GM19238 (cell line): Measurements from ENCODE around the gene ZNF526.

Experiments
- DNase-seq: peaks from one replicate; pipeline ENCODE4 v3.0.0; 2011; ENCODE audit warnings: low spot score; ENCODE audit not compliant: insufficient read length

Gene ZNF526

DNA sequence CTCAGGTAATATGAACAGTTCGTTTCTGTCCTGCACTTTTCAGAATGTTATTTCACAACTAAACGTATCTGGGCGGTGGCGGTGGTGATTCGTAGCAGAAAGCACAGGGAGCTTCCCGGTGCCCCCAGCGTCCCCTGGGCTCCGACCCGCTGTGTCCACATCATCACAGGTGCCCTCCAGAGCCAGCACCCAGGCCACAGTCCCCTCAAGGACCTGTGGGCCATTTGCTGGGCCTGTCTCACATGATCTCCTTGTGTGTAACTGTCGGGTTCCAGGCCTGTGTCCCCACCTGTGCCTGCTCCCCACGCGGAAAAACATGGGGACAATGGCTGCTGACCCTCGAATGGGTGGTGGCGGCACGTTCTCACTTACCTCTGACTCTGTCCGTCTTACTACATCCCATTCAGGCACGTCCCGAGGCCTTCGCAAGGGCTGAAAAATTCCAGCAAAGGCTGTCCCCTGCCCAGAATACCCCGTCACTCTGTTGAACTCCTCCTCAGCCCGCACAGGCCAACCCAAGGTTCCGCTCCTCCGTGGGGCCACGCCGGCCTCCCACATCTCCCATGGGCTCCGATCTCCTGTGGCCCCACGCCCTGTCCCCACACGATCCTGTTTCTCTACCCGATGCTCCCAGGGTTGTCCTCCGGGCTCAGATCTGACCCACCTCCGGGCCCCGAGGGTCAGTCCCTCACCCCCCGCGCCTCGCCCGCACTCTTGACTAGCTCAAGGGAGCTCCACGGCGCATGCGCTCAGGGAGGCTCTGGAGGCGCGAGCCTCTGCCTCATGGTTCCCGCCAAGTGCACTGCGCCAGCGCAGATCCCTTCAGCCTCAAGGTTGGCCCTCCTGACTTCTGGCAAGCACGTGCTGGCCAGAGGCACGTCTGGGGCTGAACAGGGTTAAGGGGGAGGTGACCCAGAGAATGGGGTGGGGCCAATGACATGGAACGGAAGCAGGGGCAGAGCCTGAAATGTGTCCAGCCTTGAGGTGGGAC lies 23.8 kb upstream of the ZNF526 start:
- no peak for DNase-seq

DNA sequence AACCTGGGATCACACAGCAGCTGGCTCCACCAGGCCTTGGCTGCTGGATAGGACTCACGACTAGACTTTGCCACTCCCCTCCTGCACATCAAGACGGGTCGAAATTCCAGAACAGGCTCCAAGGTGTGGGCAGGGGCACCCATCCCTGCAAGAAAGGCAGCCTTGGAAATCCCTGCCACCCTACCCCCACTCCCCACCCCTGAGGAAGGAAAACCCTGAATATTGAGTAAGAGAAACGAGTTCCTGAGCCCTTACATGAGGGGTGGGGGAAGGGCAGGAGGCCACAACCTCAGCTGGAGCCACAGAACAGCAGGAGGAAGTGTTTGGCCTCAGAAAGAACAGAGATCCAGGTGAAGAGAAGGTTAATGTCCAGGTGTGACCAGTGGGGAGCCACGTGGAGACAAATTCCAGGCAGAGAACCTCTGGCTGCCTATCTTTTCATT lies 22.7 kb upstream of the ZNF526 start:
- DNase-seq, result no peak

DNA sequence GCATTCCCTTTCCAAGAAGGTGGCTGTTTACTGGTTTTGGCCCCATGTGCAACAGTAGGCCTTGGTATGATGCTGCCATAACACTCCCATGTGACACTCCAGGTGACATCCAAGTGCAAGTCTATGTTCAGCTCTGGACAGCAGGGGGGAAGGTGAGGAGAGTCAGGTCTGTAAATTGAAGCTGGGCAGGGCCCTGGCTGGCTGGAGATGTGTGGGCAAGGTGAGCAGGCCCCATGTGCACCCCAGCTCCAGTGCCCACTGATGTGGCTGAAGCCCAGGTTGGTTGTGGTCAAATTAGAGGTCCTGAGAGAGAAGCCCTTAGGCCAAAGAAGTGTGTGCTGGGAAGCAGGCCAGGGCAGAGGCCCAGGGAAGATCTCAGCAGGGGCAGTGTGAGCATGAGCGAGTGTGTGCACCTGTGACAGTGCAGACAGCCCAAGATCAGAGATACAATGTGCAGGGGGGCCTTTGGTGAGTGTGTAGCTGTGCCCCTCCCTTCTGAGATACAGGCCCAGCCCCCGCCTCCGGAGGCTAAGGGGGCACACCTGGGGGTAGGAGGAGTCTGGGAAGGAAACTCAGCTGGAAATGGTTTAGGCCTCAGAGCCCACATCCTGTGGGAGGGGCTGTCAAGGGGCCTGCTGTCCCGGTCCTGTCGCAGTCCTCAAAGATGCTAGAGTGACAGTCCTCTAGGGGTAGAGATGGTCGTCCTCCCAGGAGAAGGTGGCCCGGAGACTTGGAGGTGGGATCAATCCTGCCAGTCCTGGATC lies 21.3 kb upstream of the ZNF526 start:
- peak; percentile 87 for DNase-seq

DNA sequence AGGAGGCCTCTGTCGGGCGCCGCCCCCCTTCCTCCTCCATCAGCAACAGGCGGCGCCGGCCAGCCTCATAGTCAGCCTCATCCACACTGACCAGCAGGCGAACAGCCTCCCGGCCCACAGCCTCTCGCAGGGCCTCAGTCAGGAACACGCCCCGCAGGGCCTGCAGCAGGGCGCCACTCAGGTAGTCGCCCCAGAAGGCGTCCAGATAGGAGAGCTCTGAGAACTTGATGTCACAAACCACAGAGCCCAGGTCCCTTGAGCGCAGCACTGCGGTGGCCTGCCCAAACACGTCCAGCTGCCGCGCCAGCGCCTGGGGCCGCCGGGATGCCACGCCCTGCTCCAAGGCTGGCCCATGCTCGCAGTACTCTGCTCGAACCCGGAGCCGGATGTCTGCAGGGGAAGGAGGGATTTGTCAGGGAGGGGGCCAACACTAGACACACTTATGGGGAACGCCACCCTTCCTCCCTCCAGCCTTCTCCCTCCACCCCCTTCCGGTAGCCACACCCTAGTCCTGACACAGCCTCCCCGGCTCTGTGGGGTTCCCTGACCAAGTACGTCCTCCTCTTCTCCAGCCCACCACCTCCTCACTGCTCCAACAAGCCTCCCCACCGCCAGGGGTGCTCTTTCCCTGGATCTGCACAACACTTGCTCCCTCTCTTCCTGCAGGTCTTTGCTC lies 20.5 kb upstream of the ZNF526 start:
- DNase-seq, result peak; percentile 81

DNA sequence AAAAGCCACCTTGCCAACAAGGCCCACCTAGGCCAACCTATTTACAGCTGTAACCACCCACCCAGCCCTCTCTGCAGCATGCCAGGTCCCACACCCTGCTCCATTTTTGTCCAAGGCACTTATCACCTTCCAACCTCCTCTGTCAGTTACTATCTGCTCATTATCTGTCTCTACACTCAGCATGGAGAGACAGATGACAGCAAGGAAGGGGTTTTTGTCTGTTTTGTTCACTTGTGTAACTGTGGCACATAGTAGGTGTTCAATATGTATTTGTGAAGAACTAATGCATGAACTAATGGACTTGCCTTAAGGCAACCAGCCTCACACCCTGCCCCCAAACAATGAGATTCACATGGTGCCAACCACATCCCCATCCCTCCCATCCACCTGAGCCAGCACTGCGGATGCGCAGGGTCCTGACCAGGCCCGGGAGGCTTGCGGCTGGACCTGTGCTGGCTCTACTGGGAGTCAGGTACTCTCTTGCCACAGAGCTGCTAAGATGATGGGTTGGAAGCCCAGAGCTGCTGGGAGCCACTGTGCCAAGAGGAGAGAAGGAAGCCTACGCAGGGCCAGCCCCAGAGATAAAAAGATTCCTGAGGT lies 19.9 kb upstream of the ZNF526 start:
- DNase-seq, result no peak

DNA sequence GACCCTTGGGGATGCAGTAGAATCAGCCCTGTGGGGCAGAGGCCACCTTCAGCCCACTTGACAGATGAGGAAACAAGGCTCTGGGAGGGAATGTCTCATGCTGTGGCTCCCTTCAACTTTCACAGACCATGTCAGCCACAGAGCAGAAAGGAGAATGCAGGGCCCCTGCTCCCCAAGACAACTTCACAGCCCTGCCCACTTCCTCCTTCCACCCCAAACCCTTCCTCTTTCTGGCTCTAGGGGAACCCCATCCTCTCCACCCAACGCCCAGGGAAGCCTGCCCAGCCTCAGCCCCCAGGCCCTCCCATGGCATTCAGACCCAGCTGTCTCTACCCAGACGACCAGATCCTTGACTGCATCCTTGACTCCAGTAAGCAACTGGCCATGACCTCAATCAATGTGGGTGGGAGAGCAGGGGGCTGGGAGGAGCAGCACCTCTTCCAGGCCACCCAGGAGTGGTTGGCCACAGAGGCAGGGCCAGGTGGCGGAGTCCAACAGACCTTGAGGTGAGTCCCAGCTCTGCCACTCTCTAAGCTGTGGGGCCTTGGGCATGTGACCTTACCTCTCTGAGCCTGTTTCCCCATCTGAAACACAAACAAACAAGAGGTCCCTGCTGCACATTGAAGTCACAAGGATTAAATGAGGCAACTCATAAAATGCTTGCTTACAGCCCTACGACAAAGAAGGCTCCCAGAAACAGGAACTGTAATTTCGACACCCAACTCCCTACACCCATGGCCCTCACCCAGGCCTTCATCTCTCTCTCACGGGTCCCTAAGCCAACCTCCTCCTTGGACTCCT lies 18.4 kb upstream of the ZNF526 start:
- DNase-seq, result peak; percentile 77

DNA sequence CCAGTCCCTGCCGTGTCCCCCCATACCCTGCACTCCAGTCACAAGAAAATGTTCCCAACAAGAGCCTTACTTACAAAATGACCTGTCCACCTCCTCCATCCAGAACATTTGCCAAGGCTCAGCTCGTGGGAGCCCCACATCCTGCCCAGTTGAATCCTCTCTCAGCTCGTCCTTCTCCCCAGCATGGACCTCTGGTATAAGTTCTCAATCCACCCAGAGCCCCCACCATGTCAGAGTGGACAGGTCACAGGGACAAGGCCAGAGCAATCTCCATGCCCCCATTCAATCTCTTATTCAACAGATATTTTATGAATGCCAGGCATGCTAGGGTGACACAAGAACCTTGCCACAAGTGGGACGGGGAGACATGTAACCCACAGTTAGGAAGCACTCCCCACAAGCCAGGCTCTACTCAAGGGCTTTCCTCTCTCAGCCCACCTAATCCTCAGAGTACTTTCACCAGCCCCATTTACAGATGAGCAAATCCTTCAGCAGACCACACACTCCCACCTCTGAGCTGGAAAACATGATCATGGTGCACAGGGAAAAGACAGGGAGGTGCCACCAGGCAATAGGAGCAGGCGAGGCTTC lies 17.7 kb upstream of the ZNF526 start:
- DNase-seq, result no peak

DNA sequence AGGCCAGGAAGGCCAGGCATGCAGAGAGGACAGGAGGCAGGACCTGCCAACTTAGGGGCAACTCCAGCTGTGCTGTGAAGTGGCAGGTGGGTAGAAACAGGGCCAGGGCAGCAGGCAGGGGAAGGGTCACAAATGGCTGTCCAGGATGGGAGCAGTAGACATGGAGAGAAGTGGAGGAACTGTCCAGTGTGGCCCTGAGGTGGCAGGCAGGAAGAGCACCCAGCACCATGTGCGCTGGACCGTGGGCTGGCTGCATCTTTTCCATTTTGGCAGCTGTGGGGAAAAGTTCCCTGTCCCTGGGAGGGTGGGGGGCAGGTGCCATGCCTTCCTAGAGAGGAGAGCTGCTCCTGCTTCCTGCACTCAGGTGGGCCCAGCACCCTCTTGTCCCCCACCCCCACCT lies 16.4 kb upstream of the ZNF526 start:
- no peak for DNase-seq

DNA sequence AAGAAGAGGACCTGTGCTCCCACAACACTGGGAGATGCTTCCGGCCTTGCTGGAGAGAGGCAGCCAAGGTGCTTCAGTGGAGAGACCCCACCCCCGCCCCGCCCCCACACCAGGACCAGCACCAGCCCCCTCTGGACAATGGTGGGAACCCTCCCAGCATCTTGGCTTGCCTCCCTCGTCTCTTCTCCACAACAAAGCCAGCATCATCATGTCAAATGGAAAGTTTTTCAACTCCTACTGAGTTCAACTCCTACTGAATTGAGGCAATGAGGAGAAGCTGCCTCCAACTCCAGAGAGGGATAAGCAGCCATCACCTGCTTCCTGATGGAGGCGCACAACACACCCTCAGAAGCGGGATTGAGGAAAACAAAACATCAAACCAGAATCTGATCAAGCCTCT lies 15.4 kb upstream of the ZNF526 start:
- no peak for DNase-seq

DNA sequence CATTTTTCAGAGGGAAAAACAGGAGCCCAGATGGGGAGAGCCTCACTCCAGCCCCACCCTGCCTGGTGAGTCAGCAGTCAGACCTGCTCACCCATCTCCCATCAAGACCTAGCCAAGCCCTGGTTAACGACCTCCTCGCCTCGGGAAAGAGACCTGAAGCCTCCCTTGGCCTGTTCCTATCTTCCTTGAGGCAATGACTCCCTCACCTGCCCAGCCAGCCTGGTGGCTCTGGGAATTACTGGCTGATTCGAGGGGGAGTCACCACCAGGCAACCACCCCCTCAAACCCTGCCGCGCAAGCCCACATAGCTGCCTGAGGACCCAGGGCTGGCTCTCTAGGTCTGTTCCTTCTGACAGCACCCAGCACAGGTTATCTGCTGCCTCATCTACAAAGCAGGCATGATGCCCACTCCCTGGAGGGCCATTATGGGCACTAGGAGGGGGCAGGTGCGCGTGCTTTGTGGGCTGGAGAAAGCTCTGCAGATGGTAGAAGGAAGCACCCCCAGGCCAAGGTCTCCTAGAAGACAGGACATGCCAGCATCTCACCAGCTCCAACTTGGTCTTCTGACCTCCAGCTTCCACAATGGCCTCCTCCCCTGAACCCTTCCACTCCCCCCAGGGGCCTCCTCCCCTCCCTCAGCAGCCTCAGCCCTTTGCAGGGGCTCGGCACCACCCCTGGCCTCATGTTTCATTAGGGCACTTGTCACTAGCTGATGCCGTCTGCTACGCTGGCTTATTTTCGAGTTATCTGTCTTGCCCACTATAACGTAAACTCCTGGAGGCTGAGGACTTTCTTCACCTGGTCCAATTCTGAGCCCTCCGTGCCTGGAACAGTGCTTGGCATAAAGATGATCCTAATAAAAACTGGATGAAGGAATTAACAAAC lies 13.0 kb upstream of the ZNF526 start:
- no peak for DNase-seq

DNA sequence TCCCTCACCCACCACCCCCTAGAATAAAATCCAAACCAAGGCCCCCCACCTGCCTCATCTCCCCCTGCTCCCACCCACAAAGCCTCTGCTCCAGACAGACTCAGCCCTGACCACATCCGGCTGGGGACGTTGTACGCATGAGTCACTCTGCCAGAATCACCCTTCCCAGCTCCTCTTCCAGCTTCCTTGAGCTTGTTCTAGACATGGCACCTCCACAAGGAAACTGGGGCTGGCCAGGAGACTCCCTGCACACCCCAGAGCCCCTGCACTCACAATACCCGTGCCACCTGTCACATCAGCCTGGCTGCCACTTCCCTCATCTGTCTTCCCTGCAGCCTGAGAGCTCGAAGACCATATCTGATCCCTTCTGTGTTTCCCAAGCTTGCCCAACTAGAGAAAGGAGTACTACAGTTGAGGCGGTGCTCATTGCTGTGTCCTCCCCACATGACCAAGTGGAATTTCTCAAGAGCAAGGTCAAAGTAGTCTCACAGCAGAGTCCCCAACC lies 12.3 kb upstream of the ZNF526 start:
- no peak for DNase-seq

DNA sequence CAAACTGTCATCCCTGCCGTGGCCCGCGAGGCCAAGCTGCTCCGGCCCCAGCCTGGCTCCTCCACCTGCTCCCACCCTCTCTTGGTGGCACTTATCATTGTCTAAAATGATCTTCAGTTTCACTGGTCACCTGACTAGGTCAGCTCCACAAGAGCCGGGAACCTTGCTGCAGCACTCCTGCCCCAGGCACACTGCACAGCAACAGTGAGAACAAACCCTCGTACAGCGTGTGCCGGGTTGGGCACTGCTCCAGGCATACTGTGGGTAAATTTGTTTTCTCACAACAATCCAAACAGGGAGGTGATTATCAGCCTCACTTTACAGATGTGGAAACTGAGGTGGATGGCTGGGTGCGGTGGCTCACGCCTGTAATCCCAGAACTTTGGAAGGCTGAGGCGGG lies 11.5 kb upstream of the ZNF526 start:
- no peak for DNase-seq

DNA sequence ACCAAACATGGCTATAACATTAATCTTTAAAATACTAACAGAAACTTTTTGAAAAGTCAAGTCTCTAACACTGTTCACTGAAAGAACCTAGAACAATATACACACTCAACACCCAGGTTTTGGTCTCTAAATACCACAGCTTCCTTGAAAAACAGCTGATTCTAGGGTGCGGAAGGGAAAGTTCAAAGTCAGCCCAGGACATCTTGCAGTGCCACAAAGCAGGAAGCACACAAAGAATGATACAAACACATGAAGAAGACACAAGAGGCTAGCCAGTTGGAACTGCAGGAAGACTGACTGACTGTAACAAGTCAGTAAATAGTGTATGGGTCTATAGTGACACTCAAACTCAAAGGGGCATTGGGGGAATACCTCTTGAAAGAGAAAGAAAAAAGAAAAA lies 7.2 kb upstream of the ZNF526 start:
- DNase-seq, result no peak

DNA sequence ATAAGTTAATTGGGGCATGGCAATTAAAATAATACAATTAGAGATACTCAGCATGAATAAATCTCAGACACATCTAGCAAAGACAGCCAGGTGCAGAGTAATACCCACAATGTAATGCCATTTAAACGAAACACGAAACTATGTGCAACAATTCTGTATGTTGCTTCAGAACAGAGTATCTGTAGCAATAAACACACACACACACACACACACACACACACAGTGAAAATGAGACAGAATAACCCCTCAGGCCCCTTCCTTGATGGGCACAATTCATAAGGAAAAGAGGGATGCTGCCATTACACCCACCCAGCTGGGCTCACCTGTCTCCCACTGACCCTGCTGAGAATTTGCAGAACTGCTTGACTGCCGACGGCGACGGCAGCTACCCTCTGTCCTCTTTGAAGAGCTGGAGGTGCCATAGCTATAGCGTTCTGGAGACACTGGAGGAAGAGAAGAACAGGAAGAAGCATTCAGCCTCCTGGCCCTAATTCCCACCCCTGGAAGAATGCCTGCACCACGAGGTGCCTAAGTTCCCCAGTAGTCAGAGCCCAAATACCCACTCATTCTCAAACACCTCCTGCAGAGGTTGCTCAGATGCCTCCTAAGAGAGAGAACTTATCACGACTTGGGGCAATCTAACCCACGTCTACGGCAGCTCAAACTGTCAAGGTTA lies 5.2 kb upstream of the ZNF526 start:
- no peak for DNase-seq

DNA sequence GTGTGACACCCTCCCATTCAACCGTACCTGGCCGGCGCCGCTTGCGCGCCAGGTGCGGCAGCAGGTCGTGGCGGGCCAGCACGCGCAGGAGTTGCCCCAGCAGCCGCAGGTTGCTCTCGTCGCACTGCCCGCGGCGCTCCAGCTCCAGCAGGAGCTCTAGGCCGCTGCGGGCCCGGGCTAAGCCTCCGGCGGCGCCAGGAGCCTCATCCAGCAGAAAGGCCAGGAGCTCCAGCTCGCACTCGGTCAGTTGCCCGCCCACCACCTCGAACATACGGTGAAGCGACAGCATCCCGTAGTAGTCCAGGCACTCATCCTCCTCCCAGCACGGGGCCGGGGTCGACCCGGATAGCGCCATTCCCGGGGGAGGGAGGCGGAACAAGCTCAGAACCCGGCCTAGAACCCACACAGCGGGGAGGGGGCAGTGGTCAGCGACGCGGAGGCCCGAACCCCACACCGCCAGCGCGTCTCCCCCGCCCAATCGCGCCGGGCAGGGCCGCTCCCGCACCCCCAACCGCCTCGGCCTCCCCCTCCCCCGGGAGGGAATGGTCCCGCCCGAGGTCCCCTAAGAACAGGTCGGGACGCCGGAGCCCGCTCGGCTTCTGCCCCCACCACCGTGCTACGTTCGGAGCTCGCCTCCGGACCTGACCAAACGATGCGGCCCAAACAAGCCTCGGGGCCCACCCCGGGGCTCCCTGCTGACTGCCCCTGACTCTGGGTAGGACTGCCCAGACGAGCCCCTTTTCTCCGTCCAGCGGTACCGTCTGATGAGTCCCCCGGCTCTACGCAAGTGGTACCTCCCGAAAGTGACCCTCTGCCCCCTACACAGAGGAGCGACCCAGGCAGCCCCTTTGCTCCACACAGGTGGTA lies 3.2 kb upstream of the ZNF526 start:
- DNase-seq, result no peak

DNA sequence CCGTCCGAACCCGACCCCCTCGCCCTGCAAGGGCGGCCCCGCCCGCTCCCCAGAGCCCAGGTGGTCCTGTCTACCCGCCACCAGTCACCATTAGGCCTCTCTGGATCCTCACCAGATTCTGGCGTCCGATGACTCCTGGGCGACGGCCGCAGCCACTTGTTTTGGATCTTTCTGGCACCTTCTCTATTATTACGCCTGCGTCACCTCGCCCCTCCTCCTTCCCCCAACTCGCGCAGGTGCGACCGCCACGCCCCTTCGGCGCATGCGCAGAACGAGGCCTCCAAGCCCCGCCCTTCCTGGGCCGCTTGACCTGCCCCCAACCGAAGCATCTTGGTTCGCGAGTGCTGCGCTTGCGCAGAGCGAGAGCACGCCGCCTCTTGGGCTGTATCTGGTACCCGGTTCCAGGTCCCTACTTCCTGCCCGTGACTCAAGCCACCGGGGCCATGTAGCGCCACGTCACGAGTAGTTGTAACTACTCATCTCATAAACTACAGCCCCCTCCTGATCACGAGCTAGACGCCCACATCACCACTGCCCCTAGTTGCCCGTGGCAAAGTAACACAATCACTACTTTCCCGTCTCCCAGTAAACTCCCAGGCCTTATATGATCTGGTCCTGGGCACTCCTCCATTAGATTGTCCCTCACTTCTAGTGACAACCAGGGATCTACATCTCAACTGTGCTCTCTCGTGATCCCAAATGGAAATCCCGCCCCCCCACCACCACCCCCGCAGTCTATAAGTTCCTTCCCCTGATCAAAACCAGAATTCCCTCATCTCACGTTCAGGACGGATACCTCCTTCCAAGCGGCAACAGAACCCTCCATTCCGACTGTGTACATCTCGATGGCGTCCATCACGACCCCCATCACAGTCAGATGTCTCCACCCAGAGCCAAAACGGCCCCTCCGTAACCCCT lies 2.3 kb upstream of the ZNF526 start, which contains the start of gene DEDD2:
DEDD2 (minus strand) TSS at position 158 of the 918 bp plus-strand sequence. CDS start 670 bp downstream, outside the sequence.
- DNase-seq, result peak; percentile 97
